K562 (cell line): ENCODE measurements around the gene STK16. TPM values are rescaled to one million over a fixed set of nuclear protein-coding genes. Genes with fewer than 3 reads are reported as not detected.

Experiments
- FOXM1 ChIP-seq, 2 experiments: fragments of 450-650 bp in 1 of 2; sonication (generic) in 1 of 2; formaldehyde crosslinking in 1 of 2; IDR thresholded peaks; 2 replicates each; pipeline versions ENCODE4 v1.6.1 to v1.9.0; 2017 to 2022; ENCODE audit warnings: low read depth in 2 of 2, mild to moderate bottlenecking in 2 of 2, missing genetic modification reagents in 1 of 2, moderate library complexity in 1 of 2
- FUS ChIP-seq: fragments of 200-400 bp; formaldehyde crosslinking; optimal IDR thresholded peaks from 2 replicates; pipeline ENCODE3; 2017; ENCODE audit warnings: low read depth, low read length
- HOXB6 ChIP-seq: fragments of 250-450 bp; sonication (Bioruptor Pico); IDR thresholded peaks from 2 replicates; pipeline ENCODE4 v1.5.1; 2022; ENCODE audit warnings: mild to moderate bottlenecking, borderline replicate concordance
- KAT8 ChIP-seq: fragments of 450-650 bp; IDR thresholded peaks from 2 replicates; pipeline ENCODE4 v1.6.1; 2016; ENCODE audit warnings: low read depth, mild to moderate bottlenecking
- KLF1 ChIP-seq: fragments of 450-650 bp; IDR thresholded peaks from 2 replicates; pipeline ENCODE4 v1.6.1; 2016; ENCODE audit warnings: missing genetic modification characterization, missing compliant biosample characterization
- NCOR1 ChIP-seq: fragments of 450-650 bp; IDR thresholded peaks from 2 replicates; pipeline ENCODE4 v1.6.1; 2016; ENCODE audit warnings: mild to moderate bottlenecking, moderate library complexity
- PHB2 ChIP-seq: fragments of 450-650 bp; IDR thresholded peaks from 2 replicates; pipeline ENCODE4 v1.6.1; 2017; ENCODE audit warnings: low read depth
- RBM39 ChIP-seq: fragments of 200-400 bp; formaldehyde crosslinking; optimal IDR thresholded peaks from 2 replicates; pipeline ENCODE3; 2018; ENCODE audit warnings: low read depth, low read length
- SMAD1 ChIP-seq: fragments of 150-350 bp; IDR thresholded peaks from 2 replicates; pipeline ENCODE4 v1.6.1; 2014; ENCODE audit warnings: low read length, low read depth; ENCODE audit not compliant: partially characterized antibody
- SMC3 ChIP-seq: conservative IDR thresholded peaks from 2 replicates; pipeline ENCODE4 v1.6.1; 2011; ENCODE audit warnings: low read depth, low read length, improper control_type of control experiment; ENCODE audit not compliant: insufficient read depth
- U2AF1 ChIP-seq: fragments of 200-400 bp; formaldehyde crosslinking; optimal IDR thresholded peaks from 2 replicates; pipeline ENCODE3; 2017; ENCODE audit warnings: mild to moderate bottlenecking, low read depth, low read length, moderate library complexity
- ZNF561 ChIP-seq: fragments of 450-650 bp; formaldehyde crosslinking; conservative IDR thresholded peaks from 2 replicates; pipeline ENCODE4 v1.4.0; 2020; ENCODE audit warnings: mild to moderate bottlenecking, moderate library complexity
- ZNF780A ChIP-seq: fragments of 250-450 bp; sonication (Bioruptor Pico); IDR thresholded peaks from 2 replicates; pipeline ENCODE4 v1.5.0; 2021; ENCODE audit warnings: mild to moderate bottlenecking
- polyA plus RNA-seq, 8 experiments: library from polyadenylated mRNA; depleted of rRNA in 4 of 8; stranded (reverse) in 5 of 8; unstranded in 3 of 8; fragments of >200 nt; fragmentation: Nextera tagmentation in 2 of 8; fragmentation: Illumina TruSeq in 1 of 8; extraction: Ambion mirVana in 2 of 8; extraction: Trizol in 1 of 8; gene quantifications; 2 replicates each; pipeline versions ENCODE4 v1.2.1 to v1.2.3, GENCODE V29; 2011 to 2014; ENCODE audit warnings: inconsistent platforms in 1 of 8, missing spikeins in 1 of 8
- total RNA-seq, 7 experiments: library from RNA; depleted of rRNA in 6 of 7; stranded (reverse); fragments of >200 nt in 6 of 7; fragmentation: Illumina TruSeq in 2 of 7; extraction: Trizol in 2 of 7; gene quantifications; 2 replicates each; pipeline versions ENCODE4 v1.2.1 to v1.2.3, GENCODE V29; 2011 to 2021; ENCODE audit warnings: low replicate concordance in 1 of 7
- TF ChIP-seq, protein P1 (sequence below): fragments of 450-650 bp; IDR thresholded peaks from 2 replicates; pipeline ENCODE4 v1.6.1; 2016; ENCODE audit warnings: borderline replicate concordance
- TF ChIP-seq, protein P2 (sequence below): sonication (generic); formaldehyde crosslinking; IDR thresholded peaks from 2 replicates; pipeline ENCODE4 v1.8.0; 2023; ENCODE audit warnings: mild to moderate bottlenecking, missing genetic modification reagents
- TF ChIP-seq, protein P3 (sequence below): sonication (generic); formaldehyde crosslinking; IDR thresholded peaks from 2 replicates; pipeline ENCODE4 v1.8.0; 2022; ENCODE audit warnings: missing genetic modification reagents, mild to moderate bottlenecking, borderline replicate concordance
- TF ChIP-seq, protein P4 (sequence below): fragments of 250-450 bp; sonication (Bioruptor Pico); IDR thresholded peaks from 2 replicates; pipeline ENCODE4 v1.9.0; 2021; ENCODE audit warnings: mild to moderate bottlenecking, inconsistent platforms
- TF ChIP-seq, protein P5 (sequence below): sonication (generic); formaldehyde crosslinking; IDR thresholded peaks from 2 replicates; pipeline ENCODE4 v1.8.1; 2023; ENCODE audit warnings: mild to moderate bottlenecking, missing genetic modification reagents

STK16 gene
- total and polyA plus RNA-seq, 9 of the 15 experiments (the other 6 are each of a cell fraction or from before 2014, with no cell fraction given): 5.4 to 36.2 (median 17.8) TPM

DNA sequence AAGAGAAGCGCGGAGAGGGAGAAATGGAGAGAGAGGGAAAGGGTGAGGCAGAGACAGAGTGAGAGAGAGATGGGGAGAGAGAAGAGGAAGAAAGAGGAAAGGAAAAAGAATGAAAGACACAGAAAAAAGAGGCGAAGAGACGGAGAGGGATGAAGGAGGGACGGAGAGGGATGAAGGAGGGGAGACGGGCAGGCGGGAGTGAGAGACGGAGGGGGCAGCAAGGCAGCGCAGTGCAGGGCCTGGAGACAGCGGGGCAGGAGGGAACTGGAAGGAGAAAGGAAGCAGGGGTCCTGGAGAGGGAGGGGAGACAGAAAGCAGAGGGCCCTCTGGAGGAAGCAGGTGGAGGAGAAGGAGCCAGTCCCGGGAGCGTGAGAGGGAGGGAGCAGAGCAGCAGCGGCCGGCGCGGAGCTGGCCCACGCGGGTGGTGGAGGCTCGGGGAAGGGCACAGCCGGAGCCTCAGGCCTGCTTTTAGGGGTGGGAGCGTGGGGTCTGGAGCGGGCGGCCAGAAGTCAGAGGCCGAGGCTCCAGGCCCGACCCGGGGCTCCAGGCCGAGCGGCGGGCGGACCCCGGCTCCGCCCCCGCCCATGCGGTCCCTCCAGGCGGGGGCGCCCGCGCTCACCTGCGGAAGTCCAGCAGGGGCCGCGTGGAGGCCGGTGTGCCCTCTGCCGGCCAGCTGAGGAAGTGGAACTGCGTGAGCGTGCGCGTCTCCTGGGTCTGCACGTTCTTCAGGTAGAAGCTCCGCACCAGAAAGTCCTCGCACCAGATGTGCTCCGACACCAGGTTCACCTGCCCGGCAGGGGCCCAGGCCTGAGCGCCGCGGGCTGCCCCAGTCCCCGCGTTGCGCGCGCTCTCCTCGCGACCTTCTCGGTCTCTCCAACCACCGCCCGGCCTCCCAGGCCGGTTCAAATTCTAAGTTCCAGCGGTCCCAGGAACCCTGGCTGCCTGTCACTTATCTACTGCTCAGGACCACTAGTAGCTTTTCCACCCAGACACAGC lies 49.4 kb downstream of the STK16 start (continued):
- TF ChIP-seq U2AF1: peak; percentile 46
- TF ChIP-seq PHB2: peak; percentile 35; the same call in 1 of the 2 replicates
- no peak for TF ChIP-seq NCOR1
- TF ChIP-seq FUS: peak; percentile 63
- TF ChIP-seq SMC3: peak; percentile 80
- no peak for TF ChIP-seq ZNF780A
- peak; percentile 74 for TF ChIP-seq KLF1 (tag)
- TF ChIP-seq, protein P1, sequence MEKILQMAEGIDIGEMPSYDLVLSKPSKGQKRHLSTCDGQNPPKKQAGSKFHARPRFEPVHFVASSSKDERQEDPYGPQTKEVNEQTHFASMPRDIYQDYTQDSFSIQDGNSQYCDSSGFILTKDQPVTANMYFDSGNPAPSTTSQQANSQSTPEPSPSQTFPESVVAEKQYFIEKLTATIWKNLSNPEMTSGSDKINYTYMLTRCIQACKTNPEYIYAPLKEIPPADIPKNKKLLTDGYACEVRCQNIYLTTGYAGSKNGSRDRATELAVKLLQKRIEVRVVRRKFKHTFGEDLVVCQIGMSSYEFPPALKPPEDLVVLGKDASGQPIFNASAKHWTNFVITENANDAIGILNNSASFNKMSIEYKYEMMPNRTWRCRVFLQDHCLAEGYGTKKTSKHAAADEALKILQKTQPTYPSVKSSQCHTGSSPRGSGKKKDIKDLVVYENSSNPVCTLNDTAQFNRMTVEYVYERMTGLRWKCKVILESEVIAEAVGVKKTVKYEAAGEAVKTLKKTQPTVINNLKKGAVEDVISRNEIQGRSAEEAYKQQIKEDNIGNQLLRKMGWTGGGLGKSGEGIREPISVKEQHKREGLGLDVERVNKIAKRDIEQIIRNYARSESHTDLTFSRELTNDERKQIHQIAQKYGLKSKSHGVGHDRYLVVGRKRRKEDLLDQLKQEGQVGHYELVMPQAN: 0 out of 2 replicates have a peak, but pooled peaks have one; percentile 41
- TF ChIP-seq, protein P2, sequence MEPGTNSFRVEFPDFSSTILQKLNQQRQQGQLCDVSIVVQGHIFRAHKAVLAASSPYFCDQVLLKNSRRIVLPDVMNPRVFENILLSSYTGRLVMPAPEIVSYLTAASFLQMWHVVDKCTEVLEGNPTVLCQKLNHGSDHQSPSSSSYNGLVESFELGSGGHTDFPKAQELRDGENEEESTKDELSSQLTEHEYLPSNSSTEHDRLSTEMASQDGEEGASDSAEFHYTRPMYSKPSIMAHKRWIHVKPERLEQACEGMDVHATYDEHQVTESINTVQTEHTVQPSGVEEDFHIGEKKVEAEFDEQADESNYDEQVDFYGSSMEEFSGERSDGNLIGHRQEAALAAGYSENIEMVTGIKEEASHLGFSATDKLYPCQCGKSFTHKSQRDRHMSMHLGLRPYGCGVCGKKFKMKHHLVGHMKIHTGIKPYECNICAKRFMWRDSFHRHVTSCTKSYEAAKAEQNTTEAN: no peak
- TF ChIP-seq, protein P3, sequence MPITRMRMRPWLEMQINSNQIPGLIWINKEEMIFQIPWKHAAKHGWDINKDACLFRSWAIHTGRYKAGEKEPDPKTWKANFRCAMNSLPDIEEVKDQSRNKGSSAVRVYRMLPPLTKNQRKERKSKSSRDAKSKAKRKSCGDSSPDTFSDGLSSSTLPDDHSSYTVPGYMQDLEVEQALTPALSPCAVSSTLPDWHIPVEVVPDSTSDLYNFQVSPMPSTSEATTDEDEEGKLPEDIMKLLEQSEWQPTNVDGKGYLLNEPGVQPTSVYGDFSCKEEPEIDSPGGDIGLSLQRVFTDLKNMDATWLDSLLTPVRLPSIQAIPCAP (CRISPR knock-in tag): no peak
- TF ChIP-seq RBM39: peak; percentile 57
- TF ChIP-seq SMAD1: no peak
- TF ChIP-seq FOXM1 (IDR thresholded peaks at IDR 0.05; ENCODE audit: low read depth): no peak
- no peak for TF ChIP-seq FOXM1 (CRISPR knock-in tag; IDR thresholded peaks at IDR 0.05; ENCODE audit: low read depth)
- TF ChIP-seq, protein P4, sequence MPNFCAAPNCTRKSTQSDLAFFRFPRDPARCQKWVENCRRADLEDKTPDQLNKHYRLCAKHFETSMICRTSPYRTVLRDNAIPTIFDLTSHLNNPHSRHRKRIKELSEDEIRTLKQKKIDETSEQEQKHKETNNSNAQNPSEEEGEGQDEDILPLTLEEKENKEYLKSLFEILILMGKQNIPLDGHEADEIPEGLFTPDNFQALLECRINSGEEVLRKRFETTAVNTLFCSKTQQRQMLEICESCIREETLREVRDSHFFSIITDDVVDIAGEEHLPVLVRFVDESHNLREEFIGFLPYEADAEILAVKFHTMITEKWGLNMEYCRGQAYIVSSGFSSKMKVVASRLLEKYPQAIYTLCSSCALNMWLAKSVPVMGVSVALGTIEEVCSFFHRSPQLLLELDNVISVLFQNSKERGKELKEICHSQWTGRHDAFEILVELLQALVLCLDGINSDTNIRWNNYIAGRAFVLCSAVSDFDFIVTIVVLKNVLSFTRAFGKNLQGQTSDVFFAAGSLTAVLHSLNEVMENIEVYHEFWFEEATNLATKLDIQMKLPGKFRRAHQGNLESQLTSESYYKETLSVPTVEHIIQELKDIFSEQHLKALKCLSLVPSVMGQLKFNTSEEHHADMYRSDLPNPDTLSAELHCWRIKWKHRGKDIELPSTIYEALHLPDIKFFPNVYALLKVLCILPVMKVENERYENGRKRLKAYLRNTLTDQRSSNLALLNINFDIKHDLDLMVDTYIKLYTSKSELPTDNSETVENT: 0 out of 2 replicates have a peak, but pooled peaks have one; percentile 36
- TF ChIP-seq KAT8: no peak
- TF ChIP-seq, protein P5, sequence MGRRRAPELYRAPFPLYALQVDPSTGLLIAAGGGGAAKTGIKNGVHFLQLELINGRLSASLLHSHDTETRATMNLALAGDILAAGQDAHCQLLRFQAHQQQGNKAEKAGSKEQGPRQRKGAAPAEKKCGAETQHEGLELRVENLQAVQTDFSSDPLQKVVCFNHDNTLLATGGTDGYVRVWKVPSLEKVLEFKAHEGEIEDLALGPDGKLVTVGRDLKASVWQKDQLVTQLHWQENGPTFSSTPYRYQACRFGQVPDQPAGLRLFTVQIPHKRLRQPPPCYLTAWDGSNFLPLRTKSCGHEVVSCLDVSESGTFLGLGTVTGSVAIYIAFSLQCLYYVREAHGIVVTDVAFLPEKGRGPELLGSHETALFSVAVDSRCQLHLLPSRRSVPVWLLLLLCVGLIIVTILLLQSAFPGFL (CRISPR knock-in tag): no peak
- TF ChIP-seq ZNF561: no peak
- TF ChIP-seq HOXB6 (CRISPR knock-in tag): no peak
